ENCODE results near the gene UBR3. TPM values are rescaled to one million over a fixed set of nuclear protein-coding genes. Genes with fewer than 3 reads are reported as not detected.

UBR3 gene
- total RNA-seq, 1 experiment from 2014 or later = 16.4 TPM

- TF ChIP-seq TEAD4 (CRISPR knock-in tag; IDR thresholded peaks at IDR 0.05) (no peak), ZNF138 (CRISPR knock-in tag; conservative IDR thresholded peaks at IDR 0.05) (no peak), NR3C1 (CRISPR knock-in tag; conservative IDR thresholded peaks at IDR 0.05; ENCODE audit: low read depth) (no peak), NFATC4 (CRISPR knock-in tag; IDR thresholded peaks at IDR 0.05) (no peak), ZNF263 (CRISPR knock-in tag; IDR thresholded peaks at IDR 0.05; ENCODE audit: low read depth) (no peak), MYBL2 (CRISPR knock-in tag; IDR thresholded peaks at IDR 0.05) (no peak), RELA (CRISPR knock-in tag; IDR thresholded peaks at IDR 0.05; ENCODE audit: borderline replicate concordance) (no peak), ZNF532 (CRISPR knock-in tag; IDR thresholded peaks at IDR 0.05; ENCODE audit: borderline replicate concordance) (no peak)
Observed at GRCh38 chr2:169860149-169860548, 32.9 kb downstream of the UBR3 start (continued).

GRCh38 chr2:169862816-169863215 is 35.6 kb downstream of the UBR3 start:
- POLR2A ChIA-PET = no interaction called here
- CTCF ChIA-PET = interaction anchor here (0.5 kb wide), 1 partner anchor 69 kb away, joined by 5 read pairs; no protein-coding TSS in a partner anchor
- no peak overlapping the region for H3K4me3 Mint-ChIP-seq
- H3K27ac Mint-ChIP-seq = no peak overlapping the region
- peaks cover 3% of the 10 kb centered on the region for H3K36me3 Mint-ChIP-seq
- DNase-seq (ENCODE audit: low spot score) = no peak
- H3K9me3 Mint-ChIP-seq = no peaks in the 10 kb centered on the region
- H3K27me3 Mint-ChIP-seq (ENCODE audit: low read depth) = no peaks in the 10 kb centered on the region
- TF ChIP-seq E2F4 (CRISPR knock-in tag; IDR thresholded peaks at IDR 0.05; ENCODE audit: borderline replicate concordance, low read depth) (no peak), ZMAT4 (CRISPR knock-in tag; IDR thresholded peaks at IDR 0.05) (no peak), AR (CRISPR knock-in tag; IDR thresholded peaks at IDR 0.05) (no peak), ZNF232 (CRISPR knock-in tag; IDR thresholded peaks at IDR 0.05) (no peak), ETV6 (CRISPR knock-in tag; IDR thresholded peaks at IDR 0.05) (no peak), HMGXB4 (CRISPR knock-in tag; IDR thresholded peaks at IDR 0.05) (no peak), ZNF416 (CRISPR knock-in tag; IDR thresholded peaks at IDR 0.05) (no peak), NFYB (CRISPR knock-in tag; conservative IDR thresholded peaks at IDR 0.05; ENCODE audit: low read depth) (no peak), SP1 (CRISPR knock-in tag; conservative IDR thresholded peaks at IDR 0.05) (no peak), ZNF138 (CRISPR knock-in tag; conservative IDR thresholded peaks at IDR 0.05) (no peak), ZNF317 (CRISPR knock-in tag; IDR thresholded peaks at IDR 0.05; ENCODE audit: borderline replicate concordance, low read depth) (no peak), TP53 (CRISPR knock-in tag; IDR thresholded peaks at IDR 0.05) (no peak), ZNF281 (CRISPR knock-in tag; IDR thresholded peaks at IDR 0.05) (no peak), ERG (CRISPR knock-in tag; IDR thresholded peaks at IDR 0.05) (no peak), FOXP1 (CRISPR knock-in tag; IDR thresholded peaks at IDR 0.05; ENCODE audit: borderline replicate concordance) (no peak)
- H3K4me1 Mint-ChIP-seq = peaks cover 22% of the 10 kb centered on the region
- no peak for ATAC-seq

Measured in WTC11 (cell line).